Smooth muscle cell of the coronary artery (primary cell): Measurements from ENCODE around the gene LNPK. TPM values are rescaled to one million over a fixed set of nuclear protein-coding genes. Genes with fewer than 3 reads are reported as not detected.

Experiments
- total RNA-seq: library from RNA; depleted of rRNA; stranded (reverse); fragments of >200 nt; gene quantifications from 2 replicates; pipeline ENCODE4 v1.2.3, GENCODE V29; 2014; ENCODE audit warnings: low replicate concordance

The LNPK gene
- 26.7 and 27.8 TPM in 2 replicates for total RNA-seq

GRCh38 chr2:176001916-176002687 is at the start of gene LNPK:
LNPK (minus strand) TSS chr2:176002267; CDS start chr2:175995584, 6,683 bp downstream.

Other genes with a start within 250 kb of the LNPK start
- gene EVX2, start 81.7 kb upstream of the LNPK start, total RNA-seq, result not detected in 2 replicates
- not detected in 2 replicates for gene HOXD13, start 90.5 kb upstream of the LNPK start, total RNA-seq
- not detected in 2 replicates for gene HOXD12, start 97.5 kb upstream of the LNPK start, total RNA-seq
- gene HOXD11, start 105.0 kb upstream of the LNPK start, total RNA-seq, result not detected in 2 replicates
- not detected in 2 replicates for gene HOXD10, start 114.5 kb upstream of the LNPK start, total RNA-seq
- not detected in 2 replicates for gene HOXD9, start 120.5 kb upstream of the LNPK start, total RNA-seq
- 0.23 and 1.9 TPM in 2 replicates for gene HOXD8, start 127.4 kb upstream of the LNPK start, total RNA-seq
- gene HOXD4, start 149.3 kb upstream of the LNPK start, total RNA-seq, result 0.08 TPM in 1 of 2 replicates, not detected in the other
- 0.23 TPM in 1 of 2 replicates, not detected in the other for gene HOXD3, start 155.0 kb upstream of the LNPK start, total RNA-seq
- not detected in 2 replicates for gene HOXD1, start 186.4 kb upstream of the LNPK start, total RNA-seq